ENCODE results near the gene UNC13A.

DNA sequence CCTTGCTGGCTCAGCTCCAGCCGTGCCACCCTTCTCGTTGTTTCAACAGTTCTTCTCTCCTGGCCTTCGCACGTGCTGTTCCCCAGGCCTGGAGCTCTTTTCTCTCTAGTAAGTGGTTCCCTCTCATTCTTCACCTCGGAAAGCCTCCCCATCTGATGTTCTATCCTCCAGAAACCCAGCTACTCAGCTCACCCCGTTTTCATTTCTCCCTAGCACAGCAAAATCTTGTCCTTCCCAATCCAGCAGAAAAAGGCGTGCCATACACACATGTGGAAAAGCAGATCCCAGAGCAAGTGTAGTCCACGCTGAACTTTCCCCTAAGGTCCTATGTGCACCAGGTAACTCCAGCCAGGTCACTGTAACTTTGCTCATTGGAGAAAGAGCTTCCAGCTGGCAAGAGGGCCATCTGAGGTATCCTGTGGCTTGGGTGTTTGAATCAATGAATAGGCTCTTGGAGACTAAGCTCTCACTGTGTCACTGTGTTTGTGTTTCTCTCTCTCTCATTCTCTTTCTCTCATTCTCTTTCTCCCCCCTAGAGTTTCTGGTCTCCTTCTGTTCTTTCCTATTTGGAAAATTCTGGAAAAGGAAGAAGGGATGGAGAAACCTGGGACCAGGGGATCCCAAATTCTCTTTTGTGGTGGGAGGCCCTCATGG lies 83.7 kb downstream of the UNC13A start:
- TF ChIP-seq CTCF (IDR thresholded peaks at IDR 0.05 in 2 of 3, conservative IDR thresholded peaks at IDR 0.05 in 1 of 3; ENCODE audit: borderline replicate concordance in 1 of 3, insufficient read depth in 1 of 3, low read depth in 2 of 3, low read length in 2 of 3) (no peak), POLR2A (IDR thresholded peaks at IDR 0.05; ENCODE audit: borderline replicate concordance, extremely low read depth, insufficient read depth, insufficient read length) (no peak), EGR1 (IDR thresholded peaks at IDR 0.05; ENCODE audit: low read depth) (no peak), FOSL1 (IDR thresholded peaks at IDR 0.05; ENCODE audit: low read depth) (no peak), REST (IDR thresholded peaks at IDR 0.05; ENCODE audit: low read depth) (no peak), EZH2 (IDR thresholded peaks at IDR 0.05) (no peak), EZH2phosphoT487 (IDR thresholded peaks at IDR 0.05; ENCODE audit: borderline replicate concordance) (no peak), CEBPB (IDR thresholded peaks at IDR 0.05; ENCODE audit: low read depth) (no peak), POLR2AphosphoS5 (IDR thresholded peaks at IDR 0.05; ENCODE audit: low read depth, low read length) (no peak), ZNF274 (IDR thresholded peaks at IDR 0.05; ENCODE audit: low read depth, low read length) (no peak), ZFX (IDR thresholded peaks at IDR 0.05) (no peak)

Data from HCT116 (cell line).